ENCODE measurements around the gene C1QTNF12. TPM values are rescaled to one million over a fixed set of nuclear protein-coding genes. Genes with fewer than 3 reads are reported as not detected.

Gene C1QTNF12
- total RNA-seq, 2 experiments from 2014 or later: 3.4 to 4.8 TPM

- H3K36me3 Mint-ChIP-seq (ENCODE audit: low read depth): peaks cover 17% of the 10 kb centered on the region
- CTCF ChIA-PET: interaction anchor here (1.3 kb wide), 1 partner anchor 15 kb away, joined by 3 read pairs; no protein-coding TSS in a partner anchor
- POLR2A ChIA-PET: interaction anchor here (2.1 kb wide), 1 partner anchor 100 kb away, joined by 8 read pairs; the partner anchor contains the start of gene AURKAIP1
Observed at GRCh38 chr1:1274931-1275431, 28.5 kb upstream of the C1QTNF12 start.

DNA sequence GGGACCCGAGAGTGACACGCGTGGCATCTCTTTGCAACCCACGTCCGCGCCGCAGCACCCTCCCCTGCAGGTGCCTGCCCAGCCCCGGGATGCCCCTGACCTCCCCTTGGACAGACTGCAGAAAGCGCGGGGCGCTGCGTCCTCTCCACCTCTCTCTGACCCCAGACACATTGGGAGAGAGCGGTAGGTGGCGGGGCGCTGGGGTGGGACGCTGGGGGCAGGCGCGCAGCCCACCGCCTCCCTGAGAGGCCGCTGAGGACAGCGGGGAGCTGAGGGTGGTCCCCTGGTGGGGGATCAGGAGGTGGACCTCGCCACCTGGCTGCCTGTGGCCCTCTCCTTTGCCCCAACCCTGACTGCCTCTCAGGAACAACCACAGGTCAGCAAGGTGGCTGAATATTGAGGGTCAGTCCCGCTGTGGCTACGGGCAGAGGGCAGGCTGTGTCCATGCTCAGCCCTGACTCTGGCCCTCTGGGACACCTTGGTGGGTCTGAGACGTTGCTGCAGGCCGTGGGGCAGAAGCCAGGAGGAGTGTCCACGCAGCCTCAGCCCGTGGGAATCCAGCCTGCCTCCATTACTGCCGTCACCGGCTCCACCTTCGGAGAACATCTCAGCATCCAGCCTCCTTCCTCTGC lies 27.9 kb upstream of the C1QTNF12 start:
- CTCF ChIA-PET: interaction anchor here (1.3 to 1.4 kb wide), 2 partner anchors 14 to 16 kb away, joined by 3 read pairs; no protein-coding TSS in a partner anchor
- H3K27ac Mint-ChIP-seq: no peak overlapping the region
- H3K4me3 ChIP-seq (ENCODE audit: low read length): peak overlapping the region; percentile 66
- H3K27me3 ChIP-seq (ENCODE audit: control insufficient read depth in 1 of 2, insufficient read depth in 2 of 2, low read length in 2 of 2): no peaks in the 10 kb centered on the region
- H3K36me3 ChIP-seq (ENCODE audit: insufficient read depth, low read length): peaks cover 9% of the 10 kb centered on the region
- intact Hi-C loops (cut with DNase I, micrococcal nuclease): loop anchor here in 1 of 2 experiments (1.0 to 5.0 kb wide), 4 partner anchors 34 to 123 kb away; partner anchors contain the start of genes AURKAIP1, CCNL2, DVL1 and PUSL1
- DNase-seq: peak in 1 of 14 experiments; percentile 42
- peaks cover 34% of the 10 kb centered on the region for H3K4me1 Mint-ChIP-seq (ENCODE audit: low read depth)
- no peaks in the 10 kb centered on the region for H3K9me3 Mint-ChIP-seq
- H3K9me3 ChIP-seq (ENCODE audit: control insufficient read depth in 1 of 2, insufficient read depth in 1 of 2, low read length in 2 of 2): no peaks in the 10 kb centered on the region
- POLR2A ChIA-PET: interaction anchor here (0.9 to 2.1 kb wide), 3 partner anchors 19 to 125 kb away, joined by 3 to 8 read pairs (median 3); partner anchors contain the start of genes AURKAIP1 and CCNL2
- no peak for ATAC-seq (ENCODE audit: poor library complexity)
- H3K27ac ChIP-seq (ENCODE audit: low read depth in 1 of 2, low read length in 2 of 2): no peak overlapping the region
- H3K4me3 Mint-ChIP-seq: peak overlapping the region; percentile 73
- TF ChIP-seq CTCF (IDR thresholded peaks at IDR 0.05): no peak
- H3K27me3 Mint-ChIP-seq: no peaks in the 10 kb centered on the region
- H3K36me3 Mint-ChIP-seq (ENCODE audit: low read depth): peaks cover 21% of the 10 kb centered on the region
- peaks cover 45% of the 10 kb centered on the region for H3K4me1 ChIP-seq (ENCODE audit: insufficient read depth, low read length)

More at GRCh38 chr1:1274931-1275431, 28.5 kb upstream of the C1QTNF12 start:
- H3K36me3 ChIP-seq (ENCODE audit: insufficient read depth, low read length): peaks cover 9% of the 10 kb centered on the region
- no peak overlapping the region for H3K27ac Mint-ChIP-seq
- H3K27me3 ChIP-seq (ENCODE audit: control insufficient read depth in 1 of 2, insufficient read depth in 2 of 2, low read length in 2 of 2): no peaks in the 10 kb centered on the region
- H3K27me3 Mint-ChIP-seq: no peaks in the 10 kb centered on the region
- DNase-seq (peak in 1 of 14 experiments; percentile 42), ATAC-seq (ENCODE audit: poor library complexity) (no peak)
- intact Hi-C loops (cut with DNase I, micrococcal nuclease): loop anchor here in 1 of 2 experiments (1.0 to 5.0 kb wide), 5 partner anchors 33 to 158 kb away; partner anchors contain the start of genes AURKAIP1, CCNL2, DVL1 and PUSL1
- H3K9me3 Mint-ChIP-seq: no peaks in the 10 kb centered on the region
- no peaks in the 10 kb centered on the region for H3K9me3 ChIP-seq (ENCODE audit: control insufficient read depth in 1 of 2, insufficient read depth in 1 of 2, low read length in 2 of 2)
- peaks cover 30% of the 10 kb centered on the region for H3K4me1 Mint-ChIP-seq (ENCODE audit: low read depth)
- H3K4me3 Mint-ChIP-seq: peak overlapping the region; percentile 73
- no peak for TF ChIP-seq CTCF (IDR thresholded peaks at IDR 0.05)
- H3K4me3 ChIP-seq (ENCODE audit: low read length): no peak overlapping the region
- no peak overlapping the region for H3K27ac ChIP-seq (ENCODE audit: low read depth in 1 of 2, low read length in 2 of 2)
- peaks cover 40% of the 10 kb centered on the region for H3K4me1 ChIP-seq (ENCODE audit: insufficient read depth, low read length)

- Histone ChIP-seq H3K4me1 (ENCODE audit: insufficient read depth, low read length) (peaks cover 47% of the 10 kb centered on the region), H3K36me3 (ENCODE audit: insufficient read depth, low read length) (peaks cover 9% of the 10 kb centered on the region), H3K4me3 (ENCODE audit: low read length) (peak within 1 kb of the TSS; percentile 92), H3K27ac (ENCODE audit: low read depth in 1 of 2, low read length in 2 of 2) (peak within 1 kb of the TSS in 1 of 2 donors; percentile 29), H3K9me3 (ENCODE audit: control insufficient read depth in 1 of 2, insufficient read depth in 1 of 2, low read length in 2 of 2) (no peaks in the 10 kb centered on the region), H3K27me3 (ENCODE audit: control insufficient read depth in 1 of 2, insufficient read depth in 2 of 2, low read length in 2 of 2) (no peaks in the 10 kb centered on the region)
- H3K27me3 Mint-ChIP-seq: no peaks in the 10 kb centered on the region
- POLR2A ChIA-PET: interaction anchor here (0.8 to 2.1 kb wide), 5 partner anchors 18 to 134 kb away, joined by 3 to 8 read pairs (median 3); partner anchors contain the start of genes AURKAIP1 and CCNL2
- peaks cover 34% of the 10 kb centered on the region for H3K4me1 Mint-ChIP-seq (ENCODE audit: low read depth)
- intact Hi-C loops (cut with DNase I, micrococcal nuclease): loop anchor here in 1 of 2 experiments (1.0 to 5.0 kb wide), 6 partner anchors 35 to 124 kb away; partner anchors contain the start of genes AURKAIP1, CCNL2, CPTP and DVL1
- ATAC-seq (ENCODE audit: poor library complexity): peak; percentile 94
- H3K4me3 Mint-ChIP-seq: peak within 1 kb of the TSS; percentile 92
- CTCF ChIA-PET: interaction anchor here (1.0 to 1.4 kb wide), 3 partner anchors 13 to 151 kb away, joined by 3 read pairs; no protein-coding TSS in a partner anchor
- no peak for TF ChIP-seq CTCF (IDR thresholded peaks at IDR 0.05)
- DNase-seq: peak; percentile 87 to 96 (median 92)
- H3K36me3 Mint-ChIP-seq (ENCODE audit: low read depth): peaks cover 21% of the 10 kb centered on the region
- no peaks in the 10 kb centered on the region for H3K9me3 Mint-ChIP-seq
- H3K27ac Mint-ChIP-seq: peak within 1 kb of the TSS; percentile 85
Observed at GRCh38 chr1:1273512-1274298, 27.2 kb upstream of the C1QTNF12 start, which contains the start of gene UBE2J2. TSS of gene UBE2J2 (minus strand) at chr1:1273854. CDS start at chr1:1267992, 5,862 bp downstream.

Data from CD4-positive, alpha-beta T cell (primary cell).